SU-DHL-6 (cell line): Measurements from ENCODE around the gene SLC35B2.

ENCODE experiments used
- EZH2phosphoT487 ChIP-seq: fragments of 200-600 bp; sonication (generic), shearing (Covaris generic); conservative IDR thresholded peaks from 2 replicates; pipeline ENCODE4 v1.6.1; 2018; ENCODE audit warnings: mild to moderate bottlenecking, antibody characterized with exemption, low read length, moderate library complexity, mixed read lengths
- TF ChIP-seq, protein P1 (sequence below): fragments of 200-600 bp; sonication (generic); IDR thresholded peaks from one replicate; pipeline ENCODE4 v1.5.1; 2017; ENCODE audit warnings: antibody characterized with exemption, mild to moderate bottlenecking, low read length, moderate library complexity; ENCODE audit not compliant: insufficient read depth, poor library complexity, severe bottlenecking

DNA sequence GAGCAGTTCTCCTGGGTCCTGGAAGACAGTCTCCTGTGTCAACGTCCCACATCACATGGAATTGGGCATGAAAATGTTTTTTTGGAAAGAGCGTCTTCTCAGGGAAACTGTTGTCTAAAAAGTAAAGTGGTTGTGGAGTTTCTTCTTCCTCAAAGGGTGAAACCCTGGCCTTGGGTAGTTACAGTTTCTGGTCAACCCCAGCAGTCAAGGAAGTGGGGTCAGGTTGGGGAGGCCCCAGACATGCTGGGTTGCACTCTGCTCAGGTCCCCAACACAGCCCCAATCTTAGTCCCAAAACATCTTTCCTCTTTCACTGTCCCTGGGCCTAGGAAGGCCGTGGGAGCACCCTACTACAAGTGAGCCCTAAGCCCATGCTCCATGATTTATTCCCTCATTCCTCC lies 9.0 kb upstream of the SLC35B2 start:
- TF ChIP-seq, protein P1, sequence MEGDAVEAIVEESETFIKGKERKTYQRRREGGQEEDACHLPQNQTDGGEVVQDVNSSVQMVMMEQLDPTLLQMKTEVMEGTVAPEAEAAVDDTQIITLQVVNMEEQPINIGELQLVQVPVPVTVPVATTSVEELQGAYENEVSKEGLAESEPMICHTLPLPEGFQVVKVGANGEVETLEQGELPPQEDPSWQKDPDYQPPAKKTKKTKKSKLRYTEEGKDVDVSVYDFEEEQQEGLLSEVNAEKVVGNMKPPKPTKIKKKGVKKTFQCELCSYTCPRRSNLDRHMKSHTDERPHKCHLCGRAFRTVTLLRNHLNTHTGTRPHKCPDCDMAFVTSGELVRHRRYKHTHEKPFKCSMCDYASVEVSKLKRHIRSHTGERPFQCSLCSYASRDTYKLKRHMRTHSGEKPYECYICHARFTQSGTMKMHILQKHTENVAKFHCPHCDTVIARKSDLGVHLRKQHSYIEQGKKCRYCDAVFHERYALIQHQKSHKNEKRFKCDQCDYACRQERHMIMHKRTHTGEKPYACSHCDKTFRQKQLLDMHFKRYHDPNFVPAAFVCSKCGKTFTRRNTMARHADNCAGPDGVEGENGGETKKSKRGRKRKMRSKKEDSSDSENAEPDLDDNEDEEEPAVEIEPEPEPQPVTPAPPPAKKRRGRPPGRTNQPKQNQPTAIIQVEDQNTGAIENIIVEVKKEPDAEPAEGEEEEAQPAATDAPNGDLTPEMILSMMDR = no peak
- no peak for TF ChIP-seq EZH2phosphoT487
